GM06990 (cell line): ENCODE results near the gene LRMDA.

Experiments used
- DNase-seq: peaks from one replicate; pipeline ENCODE4 v3.0.0-alpha.2; 2011; ENCODE audit not compliant: insufficient read length; ENCODE audit errors: extremely low read depth
- H3K27me3 ChIP-seq: replicated peaks from 2 replicates; pipeline ENCODE4 v1.6.0; 2011; ENCODE audit warnings: low read length; ENCODE audit not compliant: control insufficient read depth, insufficient read depth
- H3K36me3 ChIP-seq: 2 replicates; pipeline ENCODE4 v1.5.1; 2011; ENCODE audit warnings: low read length; ENCODE audit not compliant: control insufficient read depth, insufficient read depth
- H3K4me3 ChIP-seq: replicated peaks from 2 replicates; pipeline ENCODE4 v1.5.1; 2011; ENCODE audit warnings: low read depth, mild to moderate bottlenecking, control low read depth, low read length
- CTCF ChIP-seq: IDR thresholded peaks from 2 replicates; pipeline ENCODE4 v1.5.1; 2011; ENCODE audit warnings: low read length, control low read depth, mild to moderate bottlenecking, inconsistent platforms; ENCODE audit not compliant: insufficient read depth, poor library complexity, severe bottlenecking

Gene LRMDA

GRCh38 chr10:75612904-75613684 lies 181.7 kb downstream of the LRMDA start:
- Histone ChIP-seq H3K27me3 (no peaks in the 10 kb centered on the region), H3K36me3 (no peaks in the 10 kb centered on the region), H3K4me3 (no peak overlapping the region)
- no peak for TF ChIP-seq CTCF
- DNase-seq, result no peak

GRCh38 chr10:75613685-75614504 lies 182.5 kb downstream of the LRMDA start:
- no peak overlapping the region for H3K4me3 ChIP-seq
- no peak for TF ChIP-seq CTCF
- DNase-seq, result no peak

GRCh38 chr10:75616076-75616475 lies 184.7 kb downstream of the LRMDA start:
- no peaks in the 10 kb centered on the region for H3K27me3 ChIP-seq
- H3K4me3 ChIP-seq, result no peak overlapping the region
- no peak for DNase-seq
- no peak for TF ChIP-seq CTCF
- H3K36me3 ChIP-seq, result no peaks in the 10 kb centered on the region

More at GRCh38 chr10:75613685-75614504, 182.5 kb downstream of the LRMDA start:
- Histone ChIP-seq H3K27me3 (no peaks in the 10 kb centered on the region), H3K36me3 (no peaks in the 10 kb centered on the region)

- Histone ChIP-seq H3K27me3 (no peaks in the 10 kb centered on the region; the same call in 1 of the 2 replicates), H3K4me3 (no peak overlapping the region), H3K36me3 (no peaks in the 10 kb centered on the region)
- DNase-seq, result no peak
- no peak for TF ChIP-seq CTCF
Measured at GRCh38 chr10:75616874-75617478, 185.6 kb downstream of the LRMDA start.

- Histone ChIP-seq H3K36me3 (no peaks in the 10 kb centered on the region), H3K27me3 (no peaks in the 10 kb centered on the region; the same call in 1 of the 2 replicates), H3K4me3 (no peak overlapping the region)
- DNase-seq, result no peak
- no peak for TF ChIP-seq CTCF
Measured at GRCh38 chr10:75617485-75618155, 186.2 kb downstream of the LRMDA start.
